KBM-7 (cell line): ENCODE measurements around the gene AAK1.
"Not testable (repeated sequence)": the region's sequence is repeated elsewhere in the genome, so short reads cannot be mapped to it uniquely, and the experiment has no call there.

ENCODE experiments used
- DNase-seq: peaks from one replicate; pipeline ENCODE4 v3.0.0-alpha.2; 2015
- in situ Hi-C: fragments of 300-500 bp; cut with MboI; formaldehyde crosslinking; loops from 2 replicates; pipeline ENCODE4 v1.14.3; 2020; ENCODE audit warnings: low sequenced_read_pairs, low pct_unique_long_range_greater_than_20kb, mixed read lengths

The AAK1 gene

DNA sequence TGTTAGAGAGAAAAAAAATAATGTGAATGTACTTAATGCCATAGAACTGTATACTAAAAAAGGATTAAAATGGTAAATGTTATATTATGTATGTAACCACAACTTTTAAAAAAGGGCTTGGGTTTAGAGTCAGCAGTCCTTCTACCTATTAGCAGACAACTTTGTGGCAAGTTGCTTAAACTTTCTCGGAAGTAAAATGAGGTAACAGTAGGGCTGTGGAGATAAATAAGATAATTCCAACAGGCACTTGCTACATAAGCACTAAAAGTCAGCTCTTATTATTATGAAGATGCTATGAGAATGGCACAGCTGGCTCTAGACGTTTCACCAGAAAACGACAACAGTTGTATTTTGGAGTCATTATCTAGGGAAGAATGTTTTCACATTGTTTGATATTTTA, 31.3 kb downstream of the AAK1 start:
- no peak for DNase-seq
- in situ Hi-C loops = no loop called here

DNA sequence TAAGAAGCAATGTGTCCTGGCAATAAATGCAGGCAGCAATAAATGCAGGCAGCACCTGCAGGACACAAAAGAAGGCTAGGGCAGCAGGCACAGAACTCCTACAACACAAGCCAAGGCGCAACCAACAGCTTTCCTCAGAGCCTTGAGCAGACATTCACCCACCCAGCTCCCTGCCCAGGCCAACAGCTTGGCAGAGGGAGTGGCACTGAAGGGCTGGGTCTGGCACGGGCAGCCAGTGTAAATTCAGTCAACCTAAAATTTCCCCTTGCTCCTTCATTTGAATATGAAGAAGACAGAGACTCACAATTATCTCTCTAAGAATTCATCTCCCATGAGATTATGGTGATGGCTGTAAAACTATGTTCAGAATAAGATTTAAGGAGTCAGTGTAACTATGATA, 35.4 kb downstream of the AAK1 start:
- DNase-seq = no peak
- in situ Hi-C loops = no loop called here

DNA sequence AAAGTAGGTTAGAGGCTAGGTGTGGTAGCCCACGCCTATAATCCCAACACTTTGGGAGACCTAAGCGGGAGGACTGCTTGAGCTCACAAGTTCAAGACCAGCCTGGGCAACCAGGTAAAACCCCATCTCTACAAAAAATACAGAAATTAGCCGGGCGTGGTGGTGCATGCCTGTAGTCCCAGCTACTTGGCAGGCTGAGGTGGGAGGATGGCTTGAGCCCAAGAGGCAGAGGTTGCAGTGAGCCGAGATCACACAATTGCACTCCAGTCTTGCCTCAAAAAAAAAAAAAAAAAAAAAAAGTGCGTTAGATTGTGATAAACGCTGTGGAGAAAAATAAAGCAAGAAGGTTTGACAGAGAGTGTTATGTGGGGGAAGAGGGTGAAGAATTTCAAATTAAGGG, 36.8 kb downstream of the AAK1 start:
- DNase-seq, in situ Hi-C loops: not testable (repeated sequence)

DNA sequence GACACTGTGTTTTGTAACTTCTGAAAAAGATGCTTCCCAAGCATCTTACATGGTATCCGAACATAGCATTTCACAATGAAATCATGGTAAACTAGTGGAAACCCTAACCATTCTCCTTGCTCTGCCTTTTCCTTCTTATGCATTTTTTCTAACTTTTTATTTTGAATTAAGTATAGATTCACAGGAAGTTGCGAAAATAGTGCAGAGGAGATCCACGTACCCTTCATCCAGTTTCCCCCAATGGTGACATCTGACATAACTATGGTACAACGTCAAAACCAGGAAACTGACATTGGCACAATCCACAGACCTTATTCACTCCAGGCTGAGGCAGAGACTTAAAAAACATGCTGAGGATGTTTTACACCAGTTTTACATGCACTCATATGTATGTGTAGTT, 38.3 kb downstream of the AAK1 start:
- in situ Hi-C loops = no loop called here

DNA sequence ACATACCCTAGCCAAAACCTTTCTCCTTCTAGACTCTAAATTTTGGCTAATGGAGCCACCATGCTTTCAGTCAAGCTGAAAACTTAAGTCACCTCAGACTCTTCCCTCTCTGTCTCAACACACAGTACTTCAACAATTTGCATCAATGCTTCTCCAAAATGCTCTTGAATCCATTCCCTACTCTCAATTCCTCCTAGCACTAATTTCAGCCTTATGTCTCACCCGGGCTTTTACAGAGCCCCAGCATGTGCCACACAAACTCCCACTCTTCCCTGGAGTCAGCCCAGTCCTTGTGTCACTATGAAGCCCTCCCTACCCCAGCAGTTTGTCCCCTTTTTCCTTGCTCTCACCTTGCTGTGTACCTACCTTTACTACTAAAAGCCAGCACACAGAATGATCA, 38.7 kb downstream of the AAK1 start:
- in situ Hi-C loops = no loop called here
- no peak for DNase-seq

More for the DNA sequence above, 38.3 kb downstream of the AAK1 start:
- no peak for DNase-seq

DNA sequence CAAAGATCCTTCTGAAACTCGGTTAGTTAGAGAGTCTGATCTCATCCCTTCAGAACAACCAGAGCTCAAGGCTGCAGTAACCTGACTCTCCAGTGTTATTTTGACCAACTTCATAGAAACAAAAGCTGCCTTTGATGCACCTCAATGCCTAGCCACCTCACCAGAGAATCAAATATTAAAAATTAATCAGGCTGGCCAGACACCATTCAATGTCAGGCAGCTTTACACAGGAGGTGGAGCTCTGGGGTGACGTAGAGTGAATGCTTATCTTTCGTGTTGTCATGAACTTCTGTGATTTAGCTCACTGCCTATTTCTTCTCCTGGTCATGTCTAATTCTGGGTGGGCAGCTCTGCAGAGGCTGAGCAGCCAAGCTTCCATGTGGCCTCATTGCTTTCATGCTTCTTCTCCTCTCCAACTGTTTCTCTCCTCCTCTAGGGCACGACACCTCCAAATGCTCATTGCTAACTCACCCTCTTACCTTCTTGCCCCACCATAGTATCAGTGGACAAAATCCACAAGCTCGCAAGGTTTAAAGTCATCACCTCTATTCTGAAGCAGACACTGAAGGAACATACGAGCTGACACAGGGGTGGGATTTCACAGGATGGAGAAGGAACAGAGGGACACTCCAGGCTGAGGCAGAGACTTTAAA, 39.4 kb downstream of the AAK1 start:
- DNase-seq = no peak
- in situ Hi-C loops = no loop called here

DNA sequence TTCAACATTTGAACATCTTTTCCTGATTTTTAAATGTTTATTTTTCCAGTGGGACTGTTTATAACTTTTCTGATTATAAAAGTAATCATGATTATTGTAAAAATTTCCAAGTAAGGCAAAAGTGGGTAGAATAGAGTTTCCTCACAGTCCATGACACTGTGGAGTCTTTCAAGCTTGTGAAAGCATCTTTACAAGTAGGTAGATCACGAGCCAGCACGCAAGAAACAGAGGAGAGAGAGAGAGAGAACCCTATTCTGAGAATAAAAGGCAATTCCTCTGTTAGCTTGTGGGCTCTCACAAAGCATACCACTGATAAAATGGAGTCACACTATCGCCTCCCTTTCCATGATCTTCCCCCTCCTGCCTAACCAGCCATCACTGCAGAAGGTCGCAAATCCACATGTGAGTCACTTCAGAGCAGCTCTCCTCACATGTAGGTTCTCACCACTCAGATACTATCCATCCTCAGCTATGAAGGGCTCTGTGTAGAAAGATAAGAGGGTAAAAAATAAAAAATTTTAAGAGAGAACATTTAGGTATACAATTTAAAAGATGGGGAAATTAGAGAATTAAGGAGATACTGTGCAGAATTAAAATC, 40.3 kb downstream of the AAK1 start:
- in situ Hi-C loops = no loop called here
- DNase-seq = no peak

DNA sequence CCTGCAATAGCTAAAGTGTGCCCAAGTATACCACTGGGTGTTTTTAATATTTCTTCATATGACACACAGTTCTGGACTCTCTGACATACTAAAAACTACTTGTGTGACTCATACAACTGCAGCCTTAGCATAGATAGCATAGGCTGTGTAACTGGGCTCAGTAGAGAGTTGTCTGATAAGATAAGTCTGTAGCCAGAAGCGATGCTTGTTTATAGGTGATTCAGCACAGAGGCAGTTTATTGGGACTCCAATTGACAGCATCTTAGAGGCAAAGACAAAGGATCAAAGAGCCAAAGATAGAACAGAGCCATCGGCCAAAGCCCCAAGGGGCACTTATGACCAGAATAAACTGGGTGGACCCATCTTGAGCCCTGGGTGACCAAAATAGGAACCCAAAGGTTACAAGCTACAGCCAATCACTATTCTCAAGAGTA, 42.3 kb downstream of the AAK1 start:
- DNase-seq = no peak
- in situ Hi-C loops = no loop called here

DNA sequence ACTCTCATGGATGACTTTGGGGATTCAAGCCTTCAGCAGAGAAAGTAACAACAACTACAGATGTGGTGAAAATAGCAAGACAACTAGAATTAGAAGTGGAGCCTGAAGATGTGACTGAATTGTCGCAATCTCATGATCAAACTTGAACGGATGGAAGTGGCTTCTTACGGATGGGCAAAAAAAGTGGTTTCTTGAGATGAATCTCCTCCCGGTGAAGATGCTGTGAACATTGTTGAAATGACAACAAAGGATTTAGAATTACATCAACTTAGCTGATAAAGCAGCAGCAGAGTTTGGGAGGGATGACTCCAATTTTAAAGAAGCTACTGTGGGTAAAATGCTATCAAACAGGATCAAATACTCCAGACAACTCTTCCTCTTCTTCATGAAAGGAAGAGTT, 43.1 kb downstream of the AAK1 start:
- in situ Hi-C loops = no loop called here

DNA sequence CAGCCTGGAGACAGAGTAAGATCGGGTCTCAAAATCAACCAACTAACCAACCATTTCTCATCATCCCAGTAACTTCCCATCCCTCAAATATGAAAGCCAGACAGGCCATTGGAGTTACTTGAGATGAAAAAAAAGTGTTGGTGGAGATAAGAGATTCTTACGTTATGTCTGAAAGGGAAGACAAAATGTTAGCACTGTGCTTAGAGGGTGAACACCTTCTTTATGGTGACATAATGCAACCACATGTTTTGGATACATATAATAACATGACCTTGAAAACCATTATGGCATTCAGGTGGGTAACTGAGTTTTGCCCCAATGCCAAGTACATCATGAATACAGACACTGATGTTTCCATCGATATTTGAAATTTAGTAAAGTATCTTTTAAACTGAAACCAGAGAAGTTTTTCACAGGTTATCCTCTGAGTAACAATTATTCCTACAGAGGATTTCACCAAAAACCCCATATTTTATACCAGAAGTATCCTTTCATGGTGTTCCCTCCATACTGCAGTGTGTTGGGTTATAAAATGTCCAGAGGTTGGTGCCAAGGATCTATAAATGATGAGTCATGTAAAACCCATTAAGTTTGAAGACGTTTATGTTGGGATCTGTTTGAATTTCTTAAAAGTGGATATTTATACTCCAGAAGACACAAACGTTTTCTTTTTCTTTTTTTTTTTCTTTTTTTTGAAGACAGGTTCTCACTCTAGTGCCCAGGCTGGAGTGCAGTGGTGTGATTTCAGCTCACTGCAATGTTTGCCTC, 45.5 kb downstream of the AAK1 start:
- in situ Hi-C loops = no loop called here
- no peak for DNase-seq

More for the DNA sequence above, 43.1 kb downstream of the AAK1 start:
- no peak for DNase-seq

DNA sequence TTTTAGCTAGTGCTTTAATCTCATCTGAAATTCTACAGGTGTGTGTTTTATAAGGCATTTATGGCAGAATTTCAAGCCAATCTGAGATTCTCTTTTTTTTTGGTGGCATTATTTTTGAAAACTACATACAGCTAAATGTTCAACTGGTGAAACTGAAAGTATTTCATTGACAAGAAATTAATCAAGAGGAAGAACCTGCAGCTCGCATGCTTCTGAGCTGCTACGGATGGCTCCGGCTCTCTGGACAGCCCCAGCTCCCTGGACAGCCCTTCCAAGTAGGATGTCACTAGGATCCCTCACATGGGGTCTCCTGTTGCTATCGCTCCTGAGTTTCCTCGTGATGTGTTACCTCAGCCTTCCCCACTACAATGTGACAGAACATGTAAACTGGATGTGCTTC, 46.4 kb downstream of the AAK1 start:
- DNase-seq = no peak
- in situ Hi-C loops = no loop called here

DNA sequence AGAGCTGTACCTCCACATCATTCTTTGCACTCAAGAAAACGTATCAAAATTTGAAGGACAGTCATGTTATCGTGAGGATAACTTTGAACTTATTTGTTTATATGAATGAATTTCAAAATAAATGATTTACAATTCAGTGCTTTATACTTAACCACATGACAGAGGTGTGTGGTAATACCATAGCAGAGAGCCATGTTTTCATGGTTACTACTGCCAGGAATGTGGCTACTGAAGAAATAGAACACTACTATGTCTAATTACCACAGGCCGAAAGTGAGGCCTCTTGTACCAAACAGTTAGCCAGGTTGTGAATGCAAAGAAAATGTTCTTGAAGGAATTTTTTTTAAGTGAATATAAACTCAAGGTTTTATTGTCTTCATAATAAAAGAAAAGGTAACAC, 49.2 kb downstream of the AAK1 start:
- in situ Hi-C loops = no loop called here
- no peak for DNase-seq

DNA sequence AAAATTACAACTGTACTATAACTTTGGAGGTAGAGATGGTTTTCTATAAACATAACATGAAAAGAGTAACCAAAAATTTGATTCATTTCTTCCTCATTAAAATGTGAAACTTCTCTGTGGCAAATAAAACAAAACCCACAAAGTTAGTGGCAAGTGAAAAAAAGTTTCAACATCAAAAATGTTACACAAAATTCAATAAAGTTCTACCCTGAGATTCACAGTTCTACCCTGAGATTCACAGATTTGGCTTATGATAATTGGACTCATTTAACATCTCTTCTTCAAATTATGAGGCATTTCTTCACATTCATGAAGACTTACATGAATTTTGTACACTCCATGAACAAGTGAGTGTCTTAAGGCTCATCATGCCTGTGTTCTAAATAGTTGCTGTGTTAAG, 51.0 kb downstream of the AAK1 start:
- in situ Hi-C loops = no loop called here
- DNase-seq = no peak

DNA sequence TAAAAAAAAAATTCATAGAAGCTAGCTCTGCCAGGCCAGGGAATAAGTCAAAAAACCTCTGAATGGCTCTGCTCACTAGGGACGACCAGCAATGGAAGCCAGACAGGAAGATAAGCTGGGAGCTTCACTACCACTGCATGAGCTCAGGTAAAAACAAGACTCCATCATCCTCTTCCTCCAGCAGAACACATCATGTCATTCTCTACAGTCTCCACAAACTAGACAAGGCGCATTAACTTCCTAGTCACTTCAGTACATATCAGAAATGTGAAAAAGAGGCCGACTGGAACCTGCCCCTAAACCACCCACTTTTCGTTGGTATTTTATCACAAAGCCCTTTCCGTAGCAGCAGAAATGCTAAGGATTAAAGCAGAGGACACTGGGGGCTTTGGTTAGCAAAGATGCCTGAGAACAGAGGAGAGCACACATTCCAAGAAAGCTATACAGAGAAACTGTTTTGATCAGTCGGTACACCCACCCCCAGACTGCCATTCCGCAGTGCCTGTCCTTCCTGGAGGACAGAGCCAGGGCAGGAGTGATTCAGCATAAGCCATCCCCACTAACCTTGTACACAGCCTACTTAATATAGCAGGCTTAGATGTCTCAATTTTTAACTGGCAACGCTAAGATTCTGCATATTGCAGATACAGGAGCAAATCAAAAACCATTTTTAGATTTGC, 53.4 kb downstream of the AAK1 start:
- DNase-seq = no peak
- in situ Hi-C loops = no loop called here

DNA sequence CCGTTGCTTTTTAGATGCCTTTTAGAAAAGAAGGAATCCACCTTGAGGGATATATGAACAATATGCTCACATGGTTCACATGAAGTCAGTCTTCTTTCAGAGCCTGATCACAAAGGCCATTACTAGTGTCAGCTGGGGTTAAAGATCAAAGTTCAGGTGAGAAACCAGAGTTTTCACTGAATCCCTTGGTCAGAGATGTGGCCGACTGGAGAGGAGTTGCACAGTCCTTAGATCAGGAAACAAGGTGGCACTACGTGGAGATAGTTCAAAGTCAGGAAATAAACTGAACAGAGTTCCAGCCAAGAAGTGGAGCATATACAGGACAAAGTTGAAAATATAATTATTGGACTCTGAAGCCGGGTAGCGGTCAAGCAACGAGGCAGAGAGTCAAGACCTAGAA, 54.6 kb downstream of the AAK1 start:
- no peak for DNase-seq
- in situ Hi-C loops = no loop called here

DNA sequence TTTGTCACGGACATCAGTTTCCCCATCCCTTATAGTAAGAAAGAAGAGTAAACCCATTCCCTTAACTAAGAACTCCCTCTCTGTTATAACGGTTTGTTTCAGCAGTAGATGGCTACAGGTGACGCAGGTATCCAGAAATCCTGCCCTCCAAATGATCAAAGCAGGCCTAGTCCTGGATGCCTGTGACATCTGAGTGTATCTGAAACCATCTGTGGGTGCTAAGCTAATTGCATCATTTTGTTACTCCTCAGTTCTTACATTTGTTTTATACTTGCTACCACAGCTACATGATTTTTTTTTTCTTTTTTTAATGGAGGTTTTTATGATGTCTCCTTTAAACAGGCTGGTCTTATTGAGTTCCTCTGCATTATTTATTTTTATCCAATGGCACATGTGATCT, 55.1 kb downstream of the AAK1 start:
- in situ Hi-C loops = no loop called here
- DNase-seq = no peak

DNA sequence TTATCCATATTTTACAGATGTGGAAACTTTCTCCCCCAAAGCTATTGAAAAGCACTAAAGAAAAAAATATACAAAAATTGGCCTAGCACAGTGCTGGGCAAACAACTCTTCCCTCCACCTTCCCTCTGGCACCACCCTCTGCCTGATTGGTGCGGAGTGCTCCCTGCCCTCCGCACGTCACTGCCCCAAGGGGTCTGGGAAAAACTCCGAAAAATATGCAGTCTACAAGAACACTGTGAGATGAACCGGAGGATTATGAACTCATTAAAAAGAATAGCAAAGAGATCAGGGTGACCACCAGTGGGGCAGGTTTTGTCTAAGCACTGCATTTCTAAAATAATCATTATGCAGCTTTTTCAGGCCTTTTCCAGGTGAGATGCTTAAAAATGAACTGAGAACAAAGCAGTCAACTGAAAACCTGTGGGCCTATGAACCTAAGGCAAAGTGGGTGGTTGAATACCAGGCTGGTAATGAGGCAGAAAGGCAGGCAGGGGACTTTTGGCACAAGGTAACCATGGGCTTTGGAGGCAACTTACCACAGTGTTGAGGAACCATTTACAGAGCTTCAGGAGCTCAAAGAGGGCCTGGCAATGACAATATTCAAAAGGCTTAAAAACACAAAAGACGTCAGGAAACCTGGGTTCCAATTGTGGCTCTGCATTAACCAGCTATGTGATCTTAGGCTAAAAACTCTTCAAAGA, 57.5 kb downstream of the AAK1 start:
- in situ Hi-C loops = no loop called here
- no peak for DNase-seq

DNA sequence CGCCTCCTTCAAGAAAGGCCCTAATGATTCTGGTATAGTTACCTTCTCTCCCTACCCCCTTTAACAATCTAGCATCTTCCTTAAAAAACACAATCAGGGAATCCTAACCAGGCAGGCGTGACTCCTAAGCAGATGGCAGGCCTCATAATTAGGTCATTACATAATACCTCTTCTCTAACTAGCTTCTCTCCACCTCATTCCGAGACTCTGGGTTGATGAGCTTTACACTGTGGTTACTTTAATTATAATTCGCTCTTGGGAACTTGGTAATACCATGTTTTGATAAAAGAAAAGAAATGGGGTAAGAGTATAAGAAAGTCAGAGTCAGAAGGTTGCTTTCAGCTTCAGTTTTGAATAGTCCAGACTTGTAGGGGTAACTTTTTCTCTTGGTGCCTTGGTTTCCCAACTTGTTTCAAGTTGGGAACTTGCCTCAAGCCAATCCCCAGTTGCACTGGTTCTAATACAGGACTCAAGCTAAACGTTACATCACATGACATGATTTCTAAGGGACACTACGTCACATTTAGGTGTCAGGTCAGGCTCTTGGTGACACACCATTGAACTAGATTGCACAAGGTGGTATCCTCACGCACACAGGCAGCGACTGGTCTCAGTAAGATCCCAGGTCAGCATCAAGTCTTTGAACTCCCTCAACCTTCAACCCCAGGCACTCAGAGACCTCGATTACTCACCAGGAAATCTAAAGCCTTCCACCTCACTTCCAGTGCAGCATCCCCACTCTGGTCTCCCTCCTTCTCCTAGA, 59.2 kb downstream of the AAK1 start:
- DNase-seq = no peak
- in situ Hi-C loops = no loop called here

DNA sequence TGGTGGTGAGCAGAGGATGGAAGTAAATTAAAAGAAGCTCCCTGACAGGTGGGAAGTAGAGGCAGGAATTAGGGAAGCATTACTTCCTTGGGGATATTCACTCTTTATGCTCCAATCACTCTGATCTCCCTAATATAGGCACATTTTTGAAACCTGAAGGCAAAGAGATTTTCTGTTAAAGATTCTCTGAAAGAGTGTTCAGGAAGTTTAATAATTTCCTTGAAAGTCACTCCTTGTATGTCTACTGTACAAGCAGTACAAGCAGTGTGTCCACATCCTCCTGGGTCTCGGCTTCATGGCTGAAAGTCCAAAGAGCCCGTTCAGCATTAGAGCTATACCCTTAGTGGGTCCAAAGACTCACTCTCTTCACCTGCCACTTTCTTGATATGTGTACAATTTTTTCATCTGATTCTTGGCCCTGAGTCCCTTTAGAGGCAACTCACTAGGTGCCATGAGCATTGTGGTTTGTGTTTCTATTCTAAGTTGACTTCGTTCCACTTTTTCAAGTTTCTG, 60.2 kb downstream of the AAK1 start:
- in situ Hi-C loops = no loop called here
- no peak for DNase-seq
